NT2/D1 (cell line): Measurements from ENCODE around the gene DOC2B.

Experiments
- SUZ12 ChIP-seq: IDR thresholded peaks from 2 replicates; pipeline ENCODE4 v1.6.1; 2011; ENCODE audit not compliant: insufficient read length, insufficient read depth; ENCODE audit errors: extremely low read depth
- YY1 ChIP-seq: IDR thresholded peaks from 2 replicates; pipeline ENCODE4 v1.6.1; 2011; ENCODE audit not compliant: insufficient read length, insufficient read depth

- TF ChIP-seq SUZ12 (no peak), YY1 (no peak)
Measured at GRCh38 chr17:230395-230770, 48.9 kb upstream of the DOC2B start.
